Endodermal cell (in vitro differentiated cells): ENCODE data around the gene GLS2. TPM values are rescaled to one million over a fixed set of nuclear protein-coding genes. Genes with fewer than 3 reads are reported as not detected.
A peak's percentile ranks its signal among the peaks of the same experiment; 100 is the strongest.

Experiments used
- DNase-seq: peaks from one replicate; pipeline ENCODE4 v3.0.0-alpha.2; 2017
- H3K27ac ChIP-seq: 2 replicates; pipeline ENCODE4 v1.5.1; 2013; ENCODE audit warnings: mild to moderate bottlenecking, low read depth, low read length, moderate library complexity
- H3K27me3 ChIP-seq: 2 replicates; pipeline ENCODE4 v1.6.1; 2013; ENCODE audit warnings: mild to moderate bottlenecking, low read length, moderate library complexity; ENCODE audit not compliant: insufficient read depth, control insufficient read depth, poor library complexity, severe bottlenecking
- H3K36me3 ChIP-seq: 2 replicates; pipeline ENCODE4 v1.7.0; 2013; ENCODE audit warnings: mild to moderate bottlenecking, low read length, moderate library complexity; ENCODE audit not compliant: control insufficient read depth, insufficient read depth
- H3K4me1 ChIP-seq: one replicate; pipeline ENCODE4 v1.7.0; 2013; ENCODE audit warnings: low read length; ENCODE audit not compliant: control insufficient read depth, insufficient read depth
- H3K4me3 ChIP-seq: 2 replicates; pipeline ENCODE4 v1.5.1; 2013; ENCODE audit warnings: mild to moderate bottlenecking, low read length, moderate library complexity
- H3K9ac ChIP-seq: 2 replicates; pipeline ENCODE4 v1.6.1; 2013; ENCODE audit warnings: mild to moderate bottlenecking, low read length, moderate library complexity; ENCODE audit not compliant: poor library complexity, severe bottlenecking; ENCODE audit errors: extremely low read depth
- H3K9me3 ChIP-seq: 2 replicates; pipeline ENCODE4 v1.6.1; 2013; ENCODE audit warnings: mild to moderate bottlenecking, low read length, moderate library complexity; ENCODE audit not compliant: control insufficient read depth
- H3K27ac Mint-ChIP-seq: 2 replicates; pipeline ENCODE4 v1.8.0; 2020; ENCODE audit warnings: mixed read lengths
- H3K27me3 Mint-ChIP-seq: 2 replicates; pipeline ENCODE4 v1.8.0; 2021; ENCODE audit warnings: mild to moderate bottlenecking, mixed read lengths; ENCODE audit not compliant: insufficient read depth
- H3K36me3 Mint-ChIP-seq: 2 replicates; pipeline ENCODE4 v1.8.0; 2020; ENCODE audit warnings: low read depth, mixed read lengths
- H3K4me1 Mint-ChIP-seq: 2 replicates; pipeline ENCODE4 v1.8.0; 2020; ENCODE audit warnings: mixed read lengths
- H3K4me3 Mint-ChIP-seq: 2 replicates; pipeline ENCODE4 v1.8.0; 2020; ENCODE audit warnings: mild to moderate bottlenecking, moderate library complexity, mixed read lengths
- H3K9me3 Mint-ChIP-seq: 2 replicates; pipeline ENCODE4 v1.8.0; 2020; ENCODE audit warnings: mild to moderate bottlenecking, mixed read lengths
- WGBS, 2 experiments: methylation state at CpG; one replicate each; pipeline versions ENCODE4 v1.1.5 to v1.1.7; 2013; ENCODE audit warnings: missing lambda C conversion rate in 2 of 2, mixed read lengths in 1 of 2; ENCODE audit not compliant: insufficient coverage in 1 of 2, insufficient read length in 1 of 2; 5-methylcytosine and 5-hydroxymethylcytosine counted together
- total RNA-seq, 2 donors: library from RNA; stranded (reverse); fragmentation: NEBNext Ultra II Directional in 1 of 2; extraction: Animal tissue kit (Norgen Biotek cat#: 25700) in 1 of 2; gene quantifications; 2 replicates in 1 of 2; 3 replicates in 1 of 2; pipeline ENCODE4 v1.2.1, GENCODE V29; 2021
- TF ChIP-seq, protein P1 (sequence below): fragments of 200-600 bp; sonication (generic); conservative IDR thresholded peaks from 2 replicates; pipeline ENCODE4 v1.5.0; 2021; ENCODE audit warnings: antibody characterized with exemption, mild to moderate bottlenecking

Gene GLS2
- total RNA-seq, 2 donors from 2014 or later: 1.5 to 2.7 TPM

DNA sequence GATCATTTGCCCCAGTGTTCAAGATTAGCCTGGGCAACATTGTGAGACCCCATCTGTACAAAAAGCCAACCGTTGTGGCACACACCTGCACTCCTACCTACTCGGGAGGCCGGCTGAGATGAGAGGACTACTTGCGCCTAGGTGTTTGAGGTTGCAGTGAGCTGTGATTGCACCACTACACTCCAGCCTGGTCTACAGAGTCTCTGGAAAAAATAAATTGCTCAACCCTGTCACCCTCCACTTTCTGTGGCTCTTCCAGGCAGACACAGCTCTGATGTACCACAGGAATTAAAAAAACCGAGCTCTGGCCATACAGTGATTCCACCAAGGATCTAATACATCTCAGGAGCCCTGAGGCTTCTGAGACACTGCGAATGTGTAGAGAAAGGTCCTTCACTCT, 53.1 kb downstream of the GLS2 start:
- Mint-ChIP-seq H3K4me1 (peaks cover 4% of the 10 kb centered on the region), H3K27me3 (no peaks in the 10 kb centered on the region), H3K36me3 (peaks cover 35% of the 10 kb centered on the region), H3K9me3 (no peaks in the 10 kb centered on the region), H3K4me3 (no peak overlapping the region), H3K27ac (no peak overlapping the region)
- no peak overlapping the region for H3K9ac ChIP-seq
- H3K27me3 ChIP-seq: no peaks in the 10 kb centered on the region
- TF ChIP-seq, protein P1, sequence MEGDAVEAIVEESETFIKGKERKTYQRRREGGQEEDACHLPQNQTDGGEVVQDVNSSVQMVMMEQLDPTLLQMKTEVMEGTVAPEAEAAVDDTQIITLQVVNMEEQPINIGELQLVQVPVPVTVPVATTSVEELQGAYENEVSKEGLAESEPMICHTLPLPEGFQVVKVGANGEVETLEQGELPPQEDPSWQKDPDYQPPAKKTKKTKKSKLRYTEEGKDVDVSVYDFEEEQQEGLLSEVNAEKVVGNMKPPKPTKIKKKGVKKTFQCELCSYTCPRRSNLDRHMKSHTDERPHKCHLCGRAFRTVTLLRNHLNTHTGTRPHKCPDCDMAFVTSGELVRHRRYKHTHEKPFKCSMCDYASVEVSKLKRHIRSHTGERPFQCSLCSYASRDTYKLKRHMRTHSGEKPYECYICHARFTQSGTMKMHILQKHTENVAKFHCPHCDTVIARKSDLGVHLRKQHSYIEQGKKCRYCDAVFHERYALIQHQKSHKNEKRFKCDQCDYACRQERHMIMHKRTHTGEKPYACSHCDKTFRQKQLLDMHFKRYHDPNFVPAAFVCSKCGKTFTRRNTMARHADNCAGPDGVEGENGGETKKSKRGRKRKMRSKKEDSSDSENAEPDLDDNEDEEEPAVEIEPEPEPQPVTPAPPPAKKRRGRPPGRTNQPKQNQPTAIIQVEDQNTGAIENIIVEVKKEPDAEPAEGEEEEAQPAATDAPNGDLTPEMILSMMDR: no peak
- no peak for DNase-seq
- WGBS, 2 experiments: 87 to 95% methylated on average over 5 to 6 of the region's 6 CpGs
- H3K36me3 ChIP-seq: peaks cover 22% of the 10 kb centered on the region
- no peaks in the 10 kb centered on the region for H3K9me3 ChIP-seq
- H3K4me1 ChIP-seq: no peaks in the 10 kb centered on the region
- H3K27ac ChIP-seq: no peak overlapping the region
- H3K4me3 ChIP-seq: no peak overlapping the region

DNA sequence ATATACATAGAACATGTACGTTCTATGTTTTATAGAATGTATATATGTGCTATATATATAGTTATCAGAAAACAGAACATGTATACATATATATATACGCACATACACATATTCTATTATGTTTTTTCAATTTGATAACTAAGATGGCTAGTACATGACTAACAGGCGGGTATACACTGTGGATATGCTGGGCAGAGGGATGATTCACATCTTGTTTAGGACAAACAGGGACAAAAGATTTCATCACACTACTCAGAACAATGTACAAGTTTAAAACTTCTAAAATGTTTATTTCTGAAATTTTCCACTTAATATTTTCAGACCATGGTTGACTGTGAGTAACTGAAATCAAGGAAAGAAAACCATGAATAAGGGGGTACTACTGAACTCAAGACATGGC, 56.1 kb downstream of the GLS2 start:
- no peaks in the 10 kb centered on the region for H3K4me1 Mint-ChIP-seq
- no peak overlapping the region for H3K27ac Mint-ChIP-seq
- Histone ChIP-seq H3K9ac (no peak overlapping the region), H3K9me3 (no peaks in the 10 kb centered on the region), H3K27ac (no peak overlapping the region), H3K4me1 (no peaks in the 10 kb centered on the region), H3K36me3 (peaks cover 39% of the 10 kb centered on the region), H3K4me3 (no peak overlapping the region), H3K27me3 (no peaks in the 10 kb centered on the region)
- no peaks in the 10 kb centered on the region for H3K9me3 Mint-ChIP-seq
- H3K27me3 Mint-ChIP-seq: no peaks in the 10 kb centered on the region
- DNase-seq: no peak
- peaks cover 55% of the 10 kb centered on the region for H3K36me3 Mint-ChIP-seq
- WGBS, 2 experiments: no CpG with 5 or more reads among the region's 3 CpGs
- TF ChIP-seq, protein P1: no peak
- no peak overlapping the region for H3K4me3 Mint-ChIP-seq

DNA sequence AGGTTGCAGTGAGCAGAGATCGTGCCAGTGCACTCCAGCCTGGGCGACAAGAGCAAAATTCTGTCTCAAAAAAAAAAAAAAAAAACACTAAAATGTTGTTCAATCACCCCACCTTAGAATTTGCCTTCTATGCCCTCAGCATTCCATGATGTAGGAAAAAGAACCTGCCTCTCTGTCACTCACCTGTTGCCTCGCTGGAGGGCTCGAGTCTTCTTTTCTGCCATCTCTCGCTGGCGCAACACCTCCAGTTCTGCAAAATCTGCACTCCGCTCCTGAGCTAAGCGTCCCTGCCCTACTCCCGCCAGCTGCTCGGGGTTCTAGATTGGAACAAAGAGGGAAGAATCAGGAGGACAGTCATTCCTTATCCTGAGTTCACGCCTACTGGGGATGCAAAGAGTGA, 56.7 kb downstream of the GLS2 start:
- H3K4me1 Mint-ChIP-seq: no peaks in the 10 kb centered on the region
- no peaks in the 10 kb centered on the region for H3K27me3 ChIP-seq
- H3K27ac Mint-ChIP-seq: peak overlapping the region; percentile 12
- WGBS, 2 experiments: 94 to 98% methylated on average over 10 to 11 of the region's 11 CpGs
- DNase-seq: no peak
- peaks cover 56% of the 10 kb centered on the region for H3K36me3 Mint-ChIP-seq
- no peak overlapping the region for H3K27ac ChIP-seq
- no peak overlapping the region for H3K9ac ChIP-seq
- H3K9me3 Mint-ChIP-seq: no peaks in the 10 kb centered on the region
- no peaks in the 10 kb centered on the region for H3K27me3 Mint-ChIP-seq
- H3K4me3 ChIP-seq: no peak overlapping the region
- H3K36me3 ChIP-seq: peaks cover 39% of the 10 kb centered on the region
- H3K4me3 Mint-ChIP-seq: no peak overlapping the region
- no peaks in the 10 kb centered on the region for H3K4me1 ChIP-seq
- no peaks in the 10 kb centered on the region for H3K9me3 ChIP-seq
- TF ChIP-seq, protein P1: no peak
